ENCODE measurements around the gene BCL7A.
A peak's percentile ranks its signal among the peaks of the same experiment; 100 is the strongest.

BCL7A gene

GRCh38 chr12:122080149-122081082 lies 58.7 kb downstream of the BCL7A start:
- peak overlapping the region; percentile 88 for H3K4me3 ChIP-seq (ENCODE audit: low read length)
- TF ChIP-seq CTCF (conservative IDR thresholded peaks at IDR 0.05; ENCODE audit: low read length) = no peak
- DNase-seq (ENCODE audit: low read depth) = peak; percentile 84

DNA sequence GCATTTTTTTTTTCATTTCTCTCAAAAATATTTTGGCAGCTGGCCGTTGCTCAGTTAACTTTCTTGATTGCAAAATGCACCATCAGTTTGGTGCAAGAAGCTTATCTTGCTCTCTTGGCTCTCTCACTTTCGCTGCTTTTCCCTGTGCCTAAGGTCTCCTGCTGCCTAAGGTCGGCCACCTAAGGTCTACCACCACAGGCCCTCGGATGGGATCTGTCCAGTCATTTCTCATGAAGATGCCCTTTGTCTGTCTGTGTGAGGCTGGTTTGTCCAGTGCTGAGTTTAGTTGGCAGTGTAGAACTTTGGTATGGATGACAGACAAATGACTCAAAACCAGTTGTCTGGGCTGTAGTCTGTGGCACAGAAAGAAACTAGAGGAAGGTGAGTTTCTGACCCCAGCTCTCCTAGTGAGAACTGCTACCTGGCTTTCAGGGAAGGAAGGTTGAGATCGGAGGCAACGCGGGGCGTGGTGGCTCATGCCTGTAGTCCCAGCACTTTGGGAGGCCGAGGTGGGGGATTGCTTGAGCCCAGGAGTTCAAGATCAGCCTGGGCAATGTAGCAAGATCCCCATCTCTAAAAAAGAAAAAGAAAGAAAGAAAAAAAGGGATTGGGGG lies 59.5 kb downstream of the BCL7A start:
- DNase-seq (ENCODE audit: low read depth) = peak; percentile 61
- TF ChIP-seq CTCF (conservative IDR thresholded peaks at IDR 0.05; ENCODE audit: low read length) = no peak
- H3K4me3 ChIP-seq (ENCODE audit: low read length) = peak overlapping the region; percentile 88

- peak; percentile 80 for DNase-seq (ENCODE audit: low read depth)
- H3K4me3 ChIP-seq (ENCODE audit: low read length) = peak overlapping the region; percentile 88
- peak; percentile 15; the same call in 1 of the 2 replicates for TF ChIP-seq CTCF (conservative IDR thresholded peaks at IDR 0.05; ENCODE audit: low read length)
Observed at GRCh38 chr12:122081697-122082221, 60.1 kb downstream of the BCL7A start.

DNA sequence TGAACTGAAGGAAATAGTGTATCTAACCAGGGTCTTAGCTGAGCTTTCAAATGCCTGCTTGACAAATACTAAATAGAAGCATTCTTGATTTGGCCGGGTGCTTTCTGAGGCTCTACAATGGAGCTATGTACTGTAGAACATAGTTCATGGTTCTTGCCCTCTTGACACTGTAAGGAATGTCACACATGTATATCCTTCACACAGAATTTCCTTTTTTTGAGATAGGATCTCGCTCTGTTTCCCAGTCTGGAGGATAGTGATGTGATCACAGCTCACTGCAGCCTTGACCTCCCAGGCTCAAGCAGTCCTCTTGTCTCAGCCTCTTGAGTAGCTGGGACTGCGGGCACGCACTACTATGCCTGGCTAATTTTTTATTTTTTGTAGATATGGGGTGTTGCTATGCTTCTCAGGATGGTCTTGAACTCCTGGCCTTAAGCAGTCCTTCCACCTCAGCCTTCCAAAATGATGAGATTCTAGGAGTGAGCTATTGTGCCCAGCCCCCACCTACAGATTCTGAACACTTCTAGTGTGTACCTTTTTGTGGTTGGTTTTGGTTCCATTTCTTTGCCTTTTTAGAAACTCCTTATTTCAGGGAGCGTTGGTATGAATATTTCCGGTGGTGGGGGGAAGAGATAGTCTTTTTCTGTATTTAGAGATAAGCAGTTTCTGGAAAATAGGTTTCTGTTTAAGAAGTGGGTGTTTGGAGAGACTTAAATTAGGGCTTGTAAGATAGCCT lies 61.1 kb downstream of the BCL7A start:
- no peak overlapping the region for H3K4me3 ChIP-seq (ENCODE audit: low read length)
- TF ChIP-seq CTCF (conservative IDR thresholded peaks at IDR 0.05; ENCODE audit: low read length) = no peak
- DNase-seq (ENCODE audit: low read depth) = no peak

GRCh38 chr12:122084857-122085405 lies 63.2 kb downstream of the BCL7A start:
- no peak overlapping the region for H3K4me3 ChIP-seq (ENCODE audit: low read length)
- TF ChIP-seq CTCF (conservative IDR thresholded peaks at IDR 0.05; ENCODE audit: low read length) = no peak
- DNase-seq (ENCODE audit: low read depth) = no peak

DNA sequence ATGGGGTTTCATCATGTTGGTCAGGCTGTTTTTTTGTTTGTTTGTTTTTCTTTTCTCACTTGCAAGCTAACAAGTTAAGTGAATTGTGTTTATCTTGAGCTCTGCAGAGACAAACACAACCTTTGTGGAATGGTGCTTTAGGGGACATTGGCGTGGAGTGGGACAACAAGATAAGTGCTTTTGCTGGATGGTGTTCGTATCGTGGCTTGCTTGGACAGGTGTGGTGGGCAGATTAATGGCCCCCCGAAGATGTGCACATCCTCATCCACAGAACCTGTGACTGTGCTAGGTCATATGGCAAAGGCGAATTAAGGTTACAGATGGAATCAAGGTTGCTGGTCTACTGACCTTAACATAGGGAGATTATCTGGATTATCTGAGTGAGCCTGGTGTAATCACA lies 63.9 kb downstream of the BCL7A start:
- no peak for DNase-seq (ENCODE audit: low read depth)
- no peak overlapping the region for H3K4me3 ChIP-seq (ENCODE audit: low read length)
- TF ChIP-seq CTCF (conservative IDR thresholded peaks at IDR 0.05; ENCODE audit: low read length) = no peak

Measured in AG10803 (cell line).